Measurements from ENCODE around the gene NLGN1.

- TF ChIP-seq CTCF (IDR thresholded peaks at IDR 0.05; ENCODE audit: poor library complexity): no peak
- TF ChIP-seq EZH2 (IDR thresholded peaks at IDR 0.05; ENCODE audit: borderline replicate concordance): no peak
Measured at GRCh38 chr3:174072675-174073074, 675.1 kb downstream of the NLGN1 start.

Measured in hepatocyte (in vitro differentiated cells).